HG02884 (cell line): Measurements from ENCODE around the gene SRPRB.

Experiments
- ATAC-seq: cut with Tn5 transposase; IDR thresholded peaks from one replicate; pipeline ENCODE4 v1.9.1; 2021; ENCODE audit warnings: mild to moderate bottlenecking, moderate library complexity; ENCODE audit not compliant: unreplicated experiment

Gene SRPRB

DNA sequence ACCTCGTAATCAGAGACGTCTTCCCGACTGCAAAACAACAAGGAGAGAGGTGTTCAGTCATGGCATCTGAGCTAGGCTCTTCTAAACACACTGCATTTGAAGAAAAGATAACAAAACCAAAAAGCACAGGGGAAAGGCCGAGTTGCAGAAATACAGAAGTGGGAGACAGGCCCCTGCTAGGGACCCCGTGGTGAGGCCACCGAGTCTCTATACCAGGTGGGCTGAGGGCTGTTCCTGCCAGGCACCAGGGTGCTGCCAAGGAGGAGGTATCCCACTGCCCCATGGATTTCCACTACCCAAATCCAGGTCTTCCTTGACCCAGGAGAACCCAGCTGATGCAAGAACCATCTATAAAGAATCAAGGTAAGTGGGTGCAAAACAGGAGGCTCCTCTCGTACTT is 59.0 kb downstream of the SRPRB start:
- no peak for ATAC-seq

- ATAC-seq, result no peak
These were observed 59.7 kb downstream of the SRPRB start for GRCh38 chr3:133865136-133865855.

DNA sequence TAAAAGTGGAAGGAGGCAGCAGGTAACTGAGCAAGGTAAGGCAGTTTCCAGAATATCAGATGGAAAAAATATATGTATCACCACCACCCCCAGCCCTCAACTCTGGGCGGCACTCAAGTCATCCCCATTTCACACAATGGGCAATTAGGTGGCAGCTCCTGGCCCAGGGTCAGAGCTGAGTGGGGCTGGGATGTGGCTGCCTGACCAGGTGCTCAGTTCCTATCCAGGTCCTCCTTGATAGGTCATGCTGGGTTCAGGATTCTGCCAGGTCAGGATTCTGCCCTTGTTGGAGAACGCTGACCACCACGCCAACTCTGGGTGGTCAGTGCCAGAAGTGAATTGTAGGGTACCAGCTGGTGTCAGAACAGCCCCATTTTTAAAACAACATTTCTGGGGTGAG is 60.5 kb downstream of the SRPRB start:
- ATAC-seq, result no peak

DNA sequence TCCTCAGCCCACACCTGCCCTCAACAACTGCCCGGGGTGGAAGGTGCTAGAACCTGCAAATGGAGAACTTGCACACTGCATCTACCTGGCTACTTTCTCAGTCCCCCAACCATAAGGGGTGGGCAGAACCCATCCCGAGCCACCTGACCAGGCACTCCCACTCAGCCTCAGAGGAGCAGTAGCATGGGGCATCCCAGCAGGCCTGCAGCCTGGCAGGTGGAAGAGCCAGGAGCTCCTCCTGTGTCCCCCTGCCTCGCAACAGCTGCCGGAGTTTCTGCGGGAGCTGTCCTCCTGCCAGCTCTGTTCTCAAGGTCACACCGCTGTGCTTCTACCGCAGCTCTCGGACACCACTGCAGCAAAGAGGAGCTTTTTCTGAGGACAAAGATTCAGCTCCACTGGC is 62.6 kb downstream of the SRPRB start:
- ATAC-seq, result no peak

DNA sequence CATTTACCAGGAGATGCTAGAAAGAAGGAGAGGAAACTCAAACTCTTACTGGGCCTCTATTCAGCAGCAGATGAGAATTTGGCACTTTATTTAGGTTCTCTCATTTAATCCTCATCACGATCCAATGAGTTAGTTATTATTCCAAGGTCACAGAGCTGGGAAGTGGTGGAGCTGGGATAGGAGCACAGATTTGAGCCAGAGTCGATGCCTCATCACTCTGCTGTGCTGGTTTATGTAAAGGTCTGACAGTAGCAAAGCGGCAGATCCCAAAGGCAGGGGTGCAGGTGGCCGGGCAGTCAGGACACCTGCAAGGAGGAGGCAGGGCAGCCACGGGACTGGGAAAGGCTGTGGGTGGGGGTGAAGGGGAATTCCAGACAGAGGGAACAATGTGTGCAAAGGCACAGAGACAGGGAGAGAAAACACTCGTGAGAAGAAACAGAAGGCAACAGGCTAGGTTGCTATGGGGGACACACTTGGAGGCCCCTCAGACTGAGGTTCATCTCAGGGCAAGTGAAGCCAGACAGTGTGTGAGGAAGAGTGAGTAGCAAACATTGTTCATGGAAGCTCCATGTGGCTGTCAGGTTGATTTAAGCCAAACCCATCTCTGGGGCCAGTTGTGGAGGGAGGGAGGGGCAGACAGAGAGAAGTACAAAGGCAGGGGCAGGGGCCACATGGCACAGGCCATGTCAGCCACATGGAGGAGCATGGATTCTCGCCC is 63.3 kb downstream of the SRPRB start:
- no peak for ATAC-seq

DNA sequence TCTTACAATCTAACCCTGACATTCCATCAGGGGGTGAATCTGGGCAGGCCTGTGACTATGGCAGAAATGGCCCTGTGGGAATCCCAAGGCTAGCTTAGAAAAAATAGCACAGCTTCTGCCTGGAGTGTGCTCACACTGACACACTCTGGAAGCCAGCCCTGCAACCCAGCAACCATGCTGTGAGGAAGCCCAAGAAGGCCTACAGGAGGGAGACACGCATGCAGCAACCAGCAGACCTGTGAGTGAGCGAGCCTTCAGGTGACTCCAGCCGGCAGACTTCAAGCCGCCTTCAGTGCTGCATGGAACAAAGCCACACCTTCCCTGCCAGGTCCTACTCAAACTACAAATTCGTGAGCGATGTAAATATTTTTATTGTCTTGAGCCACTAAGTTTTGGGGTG is 64.0 kb downstream of the SRPRB start:
- no peak for ATAC-seq

DNA sequence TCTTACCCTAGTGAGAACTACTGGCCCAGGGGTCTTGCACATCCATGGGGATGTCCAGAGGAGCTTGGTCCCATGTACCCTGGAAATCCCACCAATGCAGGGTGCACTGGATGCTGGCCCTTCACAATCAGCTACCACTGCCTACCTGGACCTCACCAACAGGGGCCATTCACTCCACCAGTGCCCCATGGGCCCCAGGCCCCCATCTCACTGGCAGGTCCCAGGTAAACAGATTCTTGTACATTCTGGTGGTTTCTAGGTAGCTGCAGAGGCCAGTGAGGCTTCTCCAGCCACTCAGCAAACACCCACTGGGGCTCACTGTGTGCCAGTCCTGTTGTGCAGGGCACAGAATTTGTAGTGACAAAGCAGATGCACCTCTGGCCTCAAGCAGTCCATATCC is 65.2 kb downstream of the SRPRB start:
- no peak for ATAC-seq
